GM21367 (cell line): ENCODE results near the gene FAM120A.

Source experiments
- ATAC-seq: cut with Tn5 transposase; IDR thresholded peaks from one replicate; pipeline ENCODE4 v1.9.1; 2021; ENCODE audit not compliant: unreplicated experiment

Gene FAM120A

DNA sequence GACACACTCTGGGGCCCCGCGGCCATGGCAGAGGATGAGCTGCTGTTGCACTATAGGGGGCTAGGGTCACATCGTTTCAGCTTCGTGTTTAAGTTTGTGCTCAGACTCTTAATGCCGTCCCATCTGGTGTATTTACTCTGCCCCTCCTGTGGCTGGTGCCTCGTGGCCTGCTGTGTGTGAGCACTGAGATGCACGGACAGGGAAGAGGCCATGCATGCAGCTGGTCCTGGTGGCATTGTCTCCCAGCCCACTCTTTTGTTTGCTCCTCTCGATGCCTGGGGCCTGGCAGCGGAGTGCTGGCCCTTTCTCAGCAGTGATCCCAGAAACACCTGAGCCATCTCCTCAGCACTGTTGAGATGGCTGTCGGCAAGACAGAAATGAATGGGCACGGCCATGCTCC, 94.9 kb downstream of the FAM120A start:
- no peak for ATAC-seq

- no peak for ATAC-seq
Measured at GRCh38 chr9:93549611-93550010, 98.1 kb downstream of the FAM120A start.

GRCh38 chr9:93552923-93553322, 101.4 kb downstream of the FAM120A start:
- no peak for ATAC-seq

DNA sequence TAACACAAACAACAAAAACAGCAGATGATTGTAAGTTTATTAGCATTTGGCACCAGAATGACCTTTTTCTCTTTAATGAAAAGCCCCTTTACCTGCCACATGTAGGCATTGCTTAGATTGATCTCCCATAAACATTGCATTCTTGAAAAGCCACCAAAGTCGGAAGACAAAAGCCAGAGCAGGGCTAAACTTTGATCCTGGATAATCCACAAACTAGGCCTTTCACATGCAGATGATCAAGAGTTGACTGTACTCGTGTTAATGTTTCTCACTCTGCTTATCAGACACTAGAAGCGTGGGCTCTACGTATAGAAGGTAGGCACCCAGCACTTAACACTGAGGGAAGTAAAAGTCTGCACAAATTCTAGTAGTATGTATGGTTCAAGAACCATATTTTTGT, 103.9 kb downstream of the FAM120A start:
- ATAC-seq: no peak

GRCh38 chr9:93557366-93558137, 106.1 kb downstream of the FAM120A start:
- no peak for ATAC-seq

- ATAC-seq: no peak
Measured at GRCh38 chr9:93558503-93558902, 107.0 kb downstream of the FAM120A start.

- no peak for ATAC-seq
Measured at GRCh38 chr9:93560991-93561390, 109.5 kb downstream of the FAM120A start.

DNA sequence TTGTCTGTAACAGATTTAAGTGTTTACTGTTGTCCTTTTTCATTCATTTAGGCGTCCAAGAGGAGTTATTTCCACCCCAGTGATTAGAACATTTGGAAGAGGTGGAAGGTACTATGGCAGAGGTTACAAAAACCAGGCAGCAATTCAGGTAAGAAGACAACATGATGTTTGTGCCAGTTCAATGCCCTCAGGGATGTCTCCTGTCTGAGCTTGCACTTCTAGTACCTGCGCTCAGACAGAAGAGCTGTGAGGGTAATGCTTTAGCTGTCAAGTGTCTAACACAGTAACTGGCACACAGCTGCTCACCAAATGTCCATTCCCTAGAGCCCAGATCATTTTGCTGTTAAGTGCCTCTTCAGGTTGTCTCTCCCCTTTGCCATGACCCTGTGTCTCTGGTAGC, 110.7 kb downstream of the FAM120A start:
- ATAC-seq: no peak

DNA sequence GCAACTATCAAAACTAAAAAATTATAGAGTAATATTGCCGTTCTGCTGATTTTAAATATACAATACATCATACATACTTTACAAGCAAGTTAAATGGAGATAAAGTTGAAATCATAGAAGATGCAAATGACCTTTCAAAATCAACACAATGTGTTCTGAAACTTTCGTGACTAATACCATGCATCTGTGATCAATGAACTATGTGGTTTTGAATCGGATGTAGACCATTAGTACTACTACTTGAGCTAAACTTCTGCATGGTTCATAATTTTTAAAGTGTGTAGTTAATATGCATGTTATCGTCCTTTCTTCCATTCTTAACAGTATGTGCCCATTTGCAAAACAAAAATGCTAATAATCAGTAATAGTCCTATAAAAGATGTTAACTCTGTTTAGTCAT, 113.6 kb downstream of the FAM120A start:
- ATAC-seq: no peak

- peak; percentile 78 for ATAC-seq
Measured at GRCh38 chr9:93566408-93567270, 115.2 kb downstream of the FAM120A start.

DNA sequence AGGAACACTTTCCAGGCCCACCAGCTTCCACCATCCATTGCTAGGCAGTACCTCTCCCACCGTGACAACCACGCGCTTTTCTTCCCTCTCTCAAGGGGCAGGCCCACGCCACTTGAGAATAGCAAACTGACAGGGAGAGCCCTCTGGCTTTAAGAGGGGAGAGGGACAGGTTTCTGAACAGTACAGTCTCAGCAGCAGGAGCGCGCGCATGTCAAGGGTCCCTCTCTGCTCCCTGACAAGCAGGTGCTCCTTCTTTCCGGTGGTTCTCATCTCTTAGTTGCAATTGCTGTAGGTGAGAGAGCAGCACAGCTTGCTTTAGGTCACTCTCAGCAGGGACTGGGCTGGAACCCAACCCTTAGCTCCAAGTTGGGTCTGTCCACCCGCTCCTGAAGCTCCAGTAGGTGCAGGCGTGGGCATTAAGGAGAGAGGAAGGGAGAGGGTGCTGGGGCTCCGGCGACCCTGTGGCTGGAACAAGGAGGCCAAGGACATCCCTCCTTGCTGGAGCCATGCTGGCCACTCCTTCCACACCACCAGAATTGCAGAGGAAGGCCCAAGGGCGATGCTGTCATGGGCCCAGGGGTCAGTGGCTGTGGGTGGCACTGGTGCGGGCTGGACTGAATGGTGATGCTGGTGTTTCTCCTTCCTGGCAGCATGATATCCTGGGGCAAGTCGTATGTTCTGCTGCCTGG, 115.9 kb downstream of the FAM120A start:
- no peak for ATAC-seq

- ATAC-seq: no peak
Measured at GRCh38 chr9:93568169-93568568, 116.7 kb downstream of the FAM120A start.

DNA sequence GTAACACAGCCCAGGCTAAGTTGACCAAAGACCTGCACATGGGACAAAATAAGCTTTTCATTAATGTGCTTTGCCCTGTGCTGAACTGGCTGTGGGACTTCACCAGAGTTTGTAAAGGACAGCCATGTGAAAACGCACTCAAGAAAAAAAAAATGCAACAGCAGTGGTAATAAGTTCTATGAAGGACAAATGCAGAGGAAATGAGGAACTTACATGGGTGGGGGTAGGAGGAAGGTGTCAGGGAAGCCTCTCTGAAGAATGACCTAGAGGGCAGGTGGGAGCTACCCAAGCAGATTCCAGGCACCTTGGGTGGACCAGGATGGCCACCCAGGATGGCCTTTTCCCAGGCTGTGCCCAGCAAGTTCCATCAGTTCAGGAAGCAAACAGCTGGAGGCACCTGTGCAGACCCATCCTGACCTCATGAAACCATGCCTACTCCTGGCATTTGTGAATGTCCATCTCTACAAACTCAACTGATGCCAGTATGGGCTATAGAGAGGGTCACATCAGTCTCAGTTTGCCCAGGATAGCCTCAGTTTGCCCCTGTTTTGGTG, 118.2 kb downstream of the FAM120A start:
- no peak for ATAC-seq

- ATAC-seq: no peak
Measured at GRCh38 chr9:93572221-93572620, 120.7 kb downstream of the FAM120A start.

DNA sequence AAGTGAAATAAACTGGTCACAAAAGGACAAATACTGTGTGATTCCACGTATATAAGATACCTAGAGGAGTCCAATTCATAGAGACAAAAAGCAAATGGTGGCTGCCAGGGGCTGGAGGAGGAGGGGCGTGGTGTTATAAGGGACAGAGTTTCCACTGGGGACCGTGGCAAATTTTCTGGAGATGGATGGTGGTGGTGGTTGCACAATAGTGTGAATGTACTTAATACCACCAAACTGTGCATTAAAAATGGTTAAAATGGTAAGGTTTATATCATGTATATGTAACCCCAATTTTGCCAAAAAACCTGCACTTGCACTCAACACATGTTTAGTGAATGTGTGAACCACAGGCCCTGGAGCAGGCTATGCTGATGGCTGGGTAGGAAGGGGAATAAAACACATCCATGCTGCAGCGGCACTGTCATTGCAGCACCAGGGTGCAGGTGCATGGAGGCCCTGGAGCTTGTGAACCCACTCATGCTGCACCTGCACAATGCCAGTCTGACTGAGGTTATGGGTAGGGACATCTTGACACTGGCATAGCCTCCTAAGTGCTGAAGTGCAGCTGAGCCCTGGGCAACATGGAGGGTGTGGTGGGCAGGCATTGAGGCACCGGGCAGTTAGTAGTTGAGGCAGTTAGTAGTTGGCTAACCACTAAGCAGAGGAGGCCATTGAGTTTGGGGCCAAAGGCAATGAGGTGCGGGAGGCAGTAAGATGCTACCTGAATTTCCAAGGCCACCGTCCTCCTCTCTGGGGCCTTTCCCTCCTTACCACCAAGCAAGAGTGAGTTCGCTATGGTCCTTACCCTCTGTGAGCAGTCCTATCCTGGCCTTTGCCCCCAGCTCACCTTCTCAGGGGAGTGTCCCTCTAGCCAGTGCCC, 121.4 kb downstream of the FAM120A start:
- no peak for ATAC-seq

DNA sequence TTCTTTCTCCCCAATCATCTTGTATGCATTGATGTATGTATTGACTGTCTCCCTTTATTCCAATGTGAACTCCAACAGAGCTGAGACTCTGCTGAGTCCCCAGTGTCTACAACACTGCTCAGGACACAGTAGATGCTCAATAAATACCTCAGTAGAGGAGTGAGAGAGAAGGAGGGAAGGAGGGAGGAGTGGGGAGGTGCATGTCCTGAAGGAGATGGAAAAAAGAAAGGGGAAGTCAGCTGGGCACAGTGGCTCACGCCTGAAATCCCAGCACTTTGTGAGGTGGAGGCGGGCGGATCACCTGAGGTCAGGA, 122.0 kb downstream of the FAM120A start:
- no peak for ATAC-seq

DNA sequence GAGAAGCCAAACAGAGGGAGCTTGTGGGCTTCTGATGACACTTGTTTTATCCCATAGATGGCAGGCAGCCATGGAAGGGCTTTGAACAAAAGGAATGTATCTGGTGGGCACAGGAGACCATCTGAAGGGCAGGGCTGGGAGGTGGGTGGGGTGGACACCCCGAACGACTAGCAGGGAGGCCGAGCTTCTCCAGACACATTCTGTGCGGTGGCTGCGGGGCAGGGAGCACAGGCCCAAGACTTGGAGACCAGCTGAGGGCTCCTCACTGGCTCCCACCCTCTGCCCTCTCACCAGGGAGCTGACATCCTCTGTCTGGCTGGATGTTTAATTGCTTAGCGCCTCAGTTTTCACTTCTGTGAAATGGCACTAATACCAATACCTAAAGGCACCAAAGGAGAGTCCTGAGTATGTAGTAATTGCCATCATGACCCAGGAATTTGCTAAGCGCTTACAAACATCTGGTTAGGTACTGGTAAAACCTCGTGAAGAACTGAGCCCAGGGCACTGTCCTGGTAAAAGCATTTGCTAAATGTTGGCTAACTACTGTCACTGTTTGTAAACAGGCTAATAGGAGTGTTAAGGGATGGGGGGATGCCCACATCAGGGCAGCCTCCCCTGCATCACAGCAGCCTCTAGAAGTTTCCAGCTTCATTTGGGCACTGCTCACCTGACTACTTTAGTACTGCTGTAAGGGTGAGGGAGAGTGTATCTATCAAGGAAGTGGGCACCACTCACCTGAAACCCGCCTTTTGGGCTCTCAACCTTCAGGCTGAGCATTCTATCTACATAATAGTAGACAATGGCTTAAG, 122.8 kb downstream of the FAM120A start:
- no peak for ATAC-seq

GRCh38 chr9:93574900-93575795, 123.7 kb downstream of the FAM120A start:
- peak; percentile 3 for ATAC-seq

- ATAC-seq: peak; percentile 33
Measured at GRCh38 chr9:93575796-93576257, 124.3 kb downstream of the FAM120A start.
